H54 (cell line): ENCODE results near the gene EEF1A2.

Source experiments
- DNase-seq: peaks from one replicate; pipeline ENCODE4 v3.0.0; 2011; ENCODE audit warnings: low spot score, mixed read lengths; ENCODE audit not compliant: insufficient read length
- FAIRE-seq: peaks from 3 replicates; lab custom pipeline; 2011; peaks lifted over from hg19 to GRCh38; lab: Jason Lieb, UNC
- POLR2A ChIP-seq: IDR thresholded peaks from 2 replicates; pipeline ENCODE4 v1.6.1; 2011; ENCODE audit warnings: low read depth, mild to moderate bottlenecking, low read length

Gene EEF1A2

GRCh38 chr20:63471981-63472831 lies 26.7 kb downstream of the EEF1A2 start, which contains the start of gene KCNQ2:
Gene KCNQ2, minus strand, starts transcription at chr20:63472655. Its CDS starts 192 bp downstream, at chr20:63472463.
- DNase-seq = no peak
- FAIRE-seq = no peak
- TF ChIP-seq POLR2A = no peak

GRCh38 chr20:63471717-63471980 lies 27.2 kb downstream of the EEF1A2 start:
- FAIRE-seq (no peak), DNase-seq (no peak)
- no peak for TF ChIP-seq POLR2A

DNA sequence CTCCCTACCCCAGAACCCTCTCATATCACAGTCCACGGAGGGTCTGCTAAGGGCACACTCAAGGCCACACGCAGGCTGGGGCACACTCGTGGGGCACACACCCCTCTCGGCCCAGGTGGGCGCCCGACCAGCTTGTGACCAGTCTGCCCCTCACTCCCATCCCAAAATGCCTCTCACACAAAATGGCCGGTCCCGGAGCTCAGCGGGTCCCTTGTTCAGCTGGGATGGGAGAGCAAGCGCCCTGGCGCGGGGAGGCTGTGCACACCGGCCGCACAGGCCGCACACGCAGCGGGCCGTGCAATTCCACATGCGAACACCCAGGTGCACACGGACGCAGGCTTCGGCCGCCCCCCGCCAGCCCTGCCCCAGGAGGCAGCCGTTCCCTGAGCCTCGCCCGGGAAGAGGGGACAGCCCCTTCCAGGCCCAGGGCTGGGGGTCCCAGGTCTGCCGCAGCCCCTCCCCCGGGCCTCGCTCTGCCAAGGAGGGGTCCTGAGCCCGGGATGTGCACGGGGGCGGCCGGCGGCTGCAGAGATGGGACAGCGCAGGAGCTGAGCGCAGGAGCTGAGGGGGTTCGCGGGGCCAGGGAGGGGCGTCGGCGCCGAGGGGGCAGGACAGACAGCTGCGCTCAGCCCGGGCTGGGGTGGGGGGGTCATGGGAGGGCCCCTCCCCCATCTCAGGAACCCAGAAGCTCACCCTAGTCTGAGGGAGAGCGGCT lies 27.7 kb downstream of the EEF1A2 start:
- TF ChIP-seq POLR2A = no peak
- FAIRE-seq (no peak), DNase-seq (no peak)

DNA sequence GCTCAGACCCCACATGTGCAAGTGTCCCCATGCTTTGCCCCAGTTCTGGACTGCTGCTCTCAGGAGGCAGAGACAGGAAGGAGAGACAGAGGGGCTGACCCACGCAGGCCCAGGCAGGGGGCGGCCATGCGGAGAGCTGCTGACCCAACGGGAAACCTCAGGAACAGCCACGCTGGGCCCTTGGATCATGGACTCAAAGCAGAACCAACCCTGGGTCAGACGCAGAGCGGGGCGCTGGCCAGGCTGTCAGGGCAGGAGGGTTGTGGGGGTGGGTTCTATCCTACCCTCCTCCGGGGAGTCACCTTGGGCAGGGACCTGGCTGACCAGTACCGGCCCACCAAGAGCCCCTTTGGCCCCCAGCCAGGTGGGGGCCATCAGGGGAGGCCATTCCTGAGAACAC lies 28.5 kb downstream of the EEF1A2 start:
- no peak for FAIRE-seq
- DNase-seq = no peak
- TF ChIP-seq POLR2A = no peak

DNA sequence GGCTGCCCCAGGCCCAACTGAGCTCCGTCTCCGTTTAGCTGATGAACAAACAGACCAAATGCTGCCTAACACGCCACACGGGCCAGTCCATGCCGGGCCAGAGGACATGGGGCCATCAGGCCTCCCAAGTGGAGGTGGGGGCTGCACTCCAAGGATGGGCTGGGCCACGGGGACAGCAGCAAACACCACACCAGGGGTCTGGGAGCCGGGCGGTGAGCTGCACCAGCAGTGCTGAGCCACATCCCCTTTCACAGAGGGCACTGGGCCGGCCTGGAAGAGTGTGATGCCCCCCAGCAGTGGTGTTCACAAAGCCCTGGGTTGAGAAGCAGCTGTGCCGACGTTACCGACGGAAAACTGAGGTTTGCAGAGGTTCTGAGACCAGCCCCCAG lies 29.2 kb downstream of the EEF1A2 start:
- TF ChIP-seq POLR2A = no peak
- FAIRE-seq (no peak), DNase-seq (no peak)

DNA sequence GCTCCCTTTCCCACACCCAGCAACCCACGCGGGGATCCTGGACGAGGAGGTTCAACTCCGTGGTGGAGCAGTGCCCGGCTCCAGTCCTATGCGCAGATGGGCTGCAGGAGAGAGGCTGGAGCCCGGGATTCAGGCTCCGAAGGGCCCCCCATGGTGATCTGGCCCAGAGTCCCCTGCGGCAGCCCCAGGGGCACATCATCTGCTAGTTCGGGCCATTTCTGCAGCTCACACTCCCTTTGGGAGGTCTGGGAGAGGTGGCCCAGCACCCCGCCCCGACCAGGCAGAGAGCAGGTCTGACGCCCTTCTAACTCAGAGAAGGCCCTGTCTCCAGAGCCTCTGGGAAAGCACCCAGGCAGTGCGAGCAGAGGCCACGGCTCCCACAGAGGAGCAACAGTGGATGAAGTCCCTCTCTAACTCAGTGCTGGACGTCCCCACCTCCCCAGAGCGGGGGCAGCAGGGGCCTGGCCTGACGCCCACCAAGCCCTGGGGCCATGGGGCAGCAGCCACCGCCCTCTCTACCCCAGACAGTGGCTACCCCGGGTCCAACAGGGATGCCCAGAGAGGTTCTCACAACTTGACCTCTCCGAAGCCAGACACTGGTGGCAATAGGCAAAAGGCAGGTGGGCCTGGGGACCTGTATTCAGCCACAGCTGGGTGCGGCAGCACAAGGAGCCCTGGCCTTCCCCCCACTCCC lies 29.7 kb downstream of the EEF1A2 start:
- DNase-seq = no peak
- no peak for TF ChIP-seq POLR2A
- no peak for FAIRE-seq

DNA sequence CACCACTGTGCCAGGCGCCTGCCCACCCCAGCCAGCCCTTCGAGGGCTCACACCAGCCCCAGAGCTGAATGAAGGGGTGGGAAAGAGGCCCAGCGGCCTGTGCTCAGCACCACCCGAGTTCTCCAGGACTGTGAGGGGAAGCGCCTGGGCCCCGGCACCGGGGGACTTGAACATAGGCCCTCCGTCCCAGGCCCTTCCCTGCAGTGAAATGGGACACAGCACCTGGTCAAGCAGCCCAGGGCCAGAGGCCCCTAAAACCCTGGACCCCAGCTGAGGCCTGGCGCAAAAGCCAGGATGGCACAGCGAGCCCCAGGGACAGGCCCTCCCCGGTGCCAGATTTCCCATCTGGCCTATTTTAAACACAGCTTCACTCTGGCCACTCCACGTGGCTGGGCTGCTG lies 30.5 kb downstream of the EEF1A2 start:
- no peak for FAIRE-seq
- no peak for TF ChIP-seq POLR2A
- no peak for DNase-seq

- DNase-seq (no peak), FAIRE-seq (no peak)
- TF ChIP-seq POLR2A = no peak
Measured at GRCh38 chr20:63467294-63468083, 31.4 kb downstream of the EEF1A2 start.

DNA sequence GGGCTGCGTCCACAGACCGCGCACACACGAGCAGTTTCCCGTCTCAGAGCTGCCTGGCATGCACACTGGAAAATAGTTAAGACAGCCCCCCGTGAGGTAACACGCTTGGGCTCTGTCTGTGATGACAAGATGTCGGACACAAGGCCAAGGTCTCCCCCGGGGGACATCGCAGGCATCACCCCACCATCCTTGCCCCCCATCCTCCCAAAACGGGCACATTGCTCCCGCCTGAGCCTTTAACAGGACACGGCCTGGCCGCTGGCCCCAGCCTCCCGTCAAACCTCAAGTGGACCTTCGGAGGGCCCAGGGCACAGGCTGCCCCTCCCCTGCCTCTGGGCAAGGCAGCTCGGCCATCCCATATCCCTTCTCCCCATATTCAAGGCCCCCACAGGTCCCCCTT lies 32.0 kb downstream of the EEF1A2 start:
- FAIRE-seq (no peak), DNase-seq (no peak)
- no peak for TF ChIP-seq POLR2A

GRCh38 chr20:63466250-63466825 lies 32.5 kb downstream of the EEF1A2 start:
- no peak for FAIRE-seq
- TF ChIP-seq POLR2A = no peak
- DNase-seq = no peak

- FAIRE-seq (no peak), DNase-seq (no peak)
- no peak for TF ChIP-seq POLR2A
Measured at GRCh38 chr20:63465380-63466249, 33.3 kb downstream of the EEF1A2 start.

DNA sequence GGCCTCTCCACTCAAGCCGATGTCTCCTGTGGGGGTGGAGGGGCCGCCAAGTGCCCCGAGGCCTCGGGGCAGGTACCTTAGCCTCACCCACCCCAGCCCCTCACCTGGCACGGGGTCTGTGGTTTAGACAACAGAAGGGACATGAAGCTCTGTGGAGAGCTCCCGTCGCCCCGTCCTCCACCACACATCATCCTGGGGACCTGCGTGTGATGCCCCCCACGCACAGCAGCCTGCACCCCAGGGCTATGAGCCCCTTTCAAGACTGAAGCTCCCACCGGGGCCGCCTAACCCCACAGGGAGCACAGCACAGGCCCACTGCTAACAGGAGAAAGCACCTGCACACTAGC lies 34.6 kb downstream of the EEF1A2 start:
- no peak for TF ChIP-seq POLR2A
- FAIRE-seq (no peak), DNase-seq (no peak)
